Measurements from ENCODE around the gene SGCD.

The SGCD gene

GRCh38 chr5:156741516-156741915 lies 414.6 kb downstream of the SGCD start (continued):
- TF ChIP-seq ZNF544 (tag by site-specific recombination; IDR thresholded peaks at IDR 0.05) (no peak), ZNF514 (tag by site-specific recombination; IDR thresholded peaks at IDR 0.05) (no peak), ZNF148 (tag by site-specific recombination; IDR thresholded peaks at IDR 0.05; ENCODE audit: borderline replicate concordance) (no peak), YY2 (tag by site-specific recombination; IDR thresholded peaks at IDR 0.05) (no peak), ZNF692 (tag by site-specific recombination; IDR thresholded peaks at IDR 0.05) (no peak), GLIS1 (tag by site-specific recombination; IDR thresholded peaks at IDR 0.05) (no peak), SCRT1 (tag by site-specific recombination; IDR thresholded peaks at IDR 0.05; ENCODE audit: borderline replicate concordance) (no peak), ZNF157 (tag by site-specific recombination; IDR thresholded peaks at IDR 0.05) (no peak), ZNF639 (tag by site-specific recombination; IDR thresholded peaks at IDR 0.05) (no peak), ZNF266 (tag by site-specific recombination; IDR thresholded peaks at IDR 0.05; ENCODE audit: low read depth) (no peak), ZBTB8A (tag by site-specific recombination; IDR thresholded peaks at IDR 0.05) (no peak), ZNF747 (tag by site-specific recombination; IDR thresholded peaks at IDR 0.05) (no peak)

GRCh38 chr5:156753846-156754245 lies 426.9 kb downstream of the SGCD start:
- CTCF ChIA-PET, result no interaction called here
- H3K9me3 ChIP-seq (ENCODE audit: control insufficient read depth, insufficient read depth, low read depth, low read length), result no peaks in the 10 kb centered on the region
- POLR2A ChIA-PET, result no interaction called here
- H3K36me3 ChIP-seq (ENCODE audit: control insufficient read depth in 2 of 2, insufficient read depth in 1 of 2, low read length in 2 of 2), result no peaks in the 10 kb centered on the region
- TF ChIP-seq BCL11A (tag by site-specific recombination; IDR thresholded peaks at IDR 0.05; ENCODE audit: low read depth), result no peak
- TF ChIP-seq PRDM10 (tag by site-specific recombination; IDR thresholded peaks at IDR 0.05), result no peak
- no peak for TF ChIP-seq ZNF266 (tag by site-specific recombination; IDR thresholded peaks at IDR 0.05; ENCODE audit: low read depth)
- TF ChIP-seq ZNF404 (tag by site-specific recombination; IDR thresholded peaks at IDR 0.05), result no peak
- no peak for TF ChIP-seq ZNF214 (tag by site-specific recombination; IDR thresholded peaks at IDR 0.05; ENCODE audit: borderline replicate concordance)
- H3K4me3 ChIP-seq (ENCODE audit: low read depth, low read length), result no peak overlapping the region
- no peaks in the 10 kb centered on the region for H3K4me1 ChIP-seq (ENCODE audit: control insufficient read depth, insufficient read depth, low read length)
- no peak overlapping the region for H3K27ac ChIP-seq (ENCODE audit: extremely low read depth, low read depth, low read length)

Data from HEK293 (cell line).